SK-N-SH (cell line): ENCODE data around the gene PAMR1. TPM values are rescaled to one million over a fixed set of nuclear protein-coding genes. Genes with fewer than 3 reads are reported as not detected.

Source experiments
- CTCF ChIA-PET: fragments of 300-600, 350-600 bp; formaldehyde crosslinking; extraction: SDS; loops from one replicate; lab custom pipeline; 2021; lab: Yijun Ruan, JAX
- POLR2A ChIA-PET: fragments of 350-600 bp; sonication (Branson Sonifier 250); formaldehyde crosslinking; extraction: SDS; loops from one replicate; lab custom pipeline; 2020; ENCODE audit warnings: antibody characterized with exemption, inconsistent platforms; lab: Yijun Ruan, JAX
- DNase-seq: peaks from one replicate; pipeline ENCODE4 v3.0.0; 2012
- H2AFZ ChIP-seq: fragments of 200-600 bp; sonication (generic); 2 replicates; pipeline ENCODE4 v1.8.1; 2016; ENCODE audit warnings: antibody characterized with exemption, mild to moderate bottlenecking, low read depth
- H3F3A ChIP-seq: fragments of 200-600 bp; sonication (generic); replicated peaks from 2 replicates; pipeline ENCODE3; 2016; ENCODE audit warnings: antibody characterized with exemption, mild to moderate bottlenecking; ENCODE audit not compliant: insufficient read depth
- H3K27ac ChIP-seq, 2 experiments: fragments of 200-500 bp in 1 of 2; fragments of 200-600 bp in 1 of 2; sonication (Bioruptor generic) in 1 of 2; sonication (generic), shearing (Covaris generic) in 1 of 2; 2 replicates each; pipeline versions ENCODE4 v1.5.1 to v1.6.1; 2014 to 2016; ENCODE audit warnings: low read depth in 2 of 2, inconsistent platforms in 1 of 2, low read length in 1 of 2, mild to moderate bottlenecking in 1 of 2, mixed read lengths in 1 of 2
- H3K27me3 ChIP-seq: fragments of 200-600 bp; sonication (generic), shearing (Covaris generic); 2 replicates; pipeline ENCODE4 v1.6.1; 2016; ENCODE audit warnings: mixed run types; ENCODE audit not compliant: insufficient read depth
- H3K36me3 ChIP-seq, 2 experiments: fragments of 200-500 bp in 1 of 2; fragments of 200-600 bp in 1 of 2; sonication (Bioruptor generic) in 1 of 2; sonication (generic) in 1 of 2; replicated peaks in 1 of 2; 2 replicates each; pipeline versions ENCODE3 to v1.5.1; 2014 to 2016; ENCODE audit warnings: low read length in 1 of 2, mild to moderate bottlenecking in 1 of 2; ENCODE audit not compliant: insufficient read depth in 2 of 2, control insufficient read depth in 1 of 2
- H3K4me1 ChIP-seq, 2 experiments: fragments of 200-500 bp in 1 of 2; fragments of 200-600 bp in 1 of 2; sonication (Bioruptor generic) in 1 of 2; sonication (generic), shearing (Covaris generic) in 1 of 2; 2 replicates each; pipeline versions ENCODE4 v1.5.1 to v1.6.1; 2014 to 2016; ENCODE audit warnings: low read depth in 1 of 2, low read length in 1 of 2, mixed run types in 1 of 2; ENCODE audit not compliant: insufficient read depth in 2 of 2, control insufficient read depth in 1 of 2
- H3K4me2 ChIP-seq: fragments of 200-600 bp; sonication (generic), shearing (Covaris generic); 2 replicates; pipeline ENCODE4 v1.6.1; 2017; ENCODE audit warnings: mixed run types
- H3K4me3 ChIP-seq, 2 experiments: fragments of 200-500 bp in 1 of 2; fragments of 200-600 bp in 1 of 2; sonication (Bioruptor generic) in 1 of 2; sonication (generic), shearing (Covaris generic) in 1 of 2; 2 replicates each; pipeline versions ENCODE4 v1.5.1 to v1.8.1; 2014 to 2016; ENCODE audit warnings: low read depth in 2 of 2, inconsistent platforms in 1 of 2, low read length in 1 of 2, mild to moderate bottlenecking in 1 of 2, mixed read lengths in 1 of 2, moderate library complexity in 1 of 2
- H3K79me2 ChIP-seq: fragments of 200-600 bp; sonication (generic); 2 replicates; pipeline ENCODE4 v1.8.1; 2017; ENCODE audit warnings: mild to moderate bottlenecking; ENCODE audit not compliant: insufficient read depth
- H3K9ac ChIP-seq: fragments of 200-600 bp; sonication (generic); 2 replicates; pipeline ENCODE4 v1.6.1; 2017; ENCODE audit warnings: mixed run types
- H3K9me2 ChIP-seq: fragments of 200-600 bp; sonication (generic); 2 replicates; pipeline ENCODE4 v1.6.1; 2017; ENCODE audit warnings: mixed run types
- H3K9me3 ChIP-seq: fragments of 200-600 bp; sonication (generic); 2 replicates; pipeline ENCODE4 v1.6.1; 2017; ENCODE audit warnings: mixed run types, mild to moderate bottlenecking, moderate library complexity
- H4K20me1 ChIP-seq: fragments of 200-600 bp; sonication (generic); 2 replicates; pipeline ENCODE4 v1.6.1; 2017; ENCODE audit warnings: mild to moderate bottlenecking, mixed run types; ENCODE audit not compliant: insufficient read depth
- EP300 ChIP-seq, 2 experiments: IDR thresholded peaks; 2 replicates each; pipeline versions ENCODE4 v1.4.0 to v1.6.1; 2012; ENCODE audit warnings: borderline replicate concordance in 1 of 2, low read depth in 1 of 2, low read length in 1 of 2
- EZH2phosphoT487 ChIP-seq: fragments of 200-600 bp; sonication (generic); IDR thresholded peaks from 2 replicates; pipeline ENCODE4 v1.6.1; 2017; ENCODE audit warnings: low read depth, mixed run types, mild to moderate bottlenecking, antibody characterized with exemption, moderate library complexity, borderline replicate concordance
- FOXM1 ChIP-seq: IDR thresholded peaks from 2 replicates; pipeline ENCODE4 v1.4.0; 2012; ENCODE audit warnings: low read depth, mild to moderate bottlenecking
- GABPA ChIP-seq: IDR thresholded peaks from 2 replicates; pipeline ENCODE4 v1.4.0; 2012; ENCODE audit warnings: low read depth, mild to moderate bottlenecking
- GATA2 ChIP-seq: sonication (generic); formaldehyde crosslinking; IDR thresholded peaks from 2 replicates; pipeline ENCODE4 v1.5.0; 2020; ENCODE audit warnings: mild to moderate bottlenecking, missing genetic modification reagents
- JUND ChIP-seq: IDR thresholded peaks from 2 replicates; pipeline ENCODE4 v1.4.0; 2012
- MEF2A ChIP-seq: IDR thresholded peaks from 2 replicates; pipeline ENCODE4 v1.4.0; 2012; ENCODE audit warnings: low read depth, borderline replicate concordance
- POLR2AphosphoS5 ChIP-seq: IDR thresholded peaks from 2 replicates; pipeline ENCODE4 v1.6.1; 2012; ENCODE audit warnings: low read depth, low read length
- RCOR1 ChIP-seq: fragments of 150-350 bp; IDR thresholded peaks from 2 replicates; pipeline ENCODE4 v1.6.1; 2017; ENCODE audit warnings: antibody characterized with exemption, low read length
- SIN3A ChIP-seq: IDR thresholded peaks from 2 replicates; pipeline ENCODE4 v1.6.1; 2012; ENCODE audit warnings: low read depth, mild to moderate bottlenecking, low read length, moderate library complexity, borderline replicate concordance
- SMC3 ChIP-seq: IDR thresholded peaks from 2 replicates; pipeline ENCODE4 v1.6.1; 2012; ENCODE audit warnings: low read depth, low read length, improper control_type of control experiment
- YY1 ChIP-seq: IDR thresholded peaks from 2 replicates; pipeline ENCODE4 v1.4.0; 2012; ENCODE audit warnings: low read depth, mild to moderate bottlenecking
- WGBS: methylation state at CpG from one replicate; pipeline ENCODE4 v1.1.6; 2017; ENCODE audit warnings: low lambda C conversion rate; 5-methylcytosine and 5-hydroxymethylcytosine counted together
- polyA plus RNA-seq, 3 experiments: library from polyadenylated mRNA; depleted of rRNA; stranded (reverse); fragments of >200 nt; gene quantifications; 2 replicates each; pipeline ENCODE4 v1.2.3, GENCODE V29; 2012
- TF ChIP-seq, protein P1 (sequence below): fragments of 150-350 bp; IDR thresholded peaks from 2 replicates; pipeline ENCODE4 v1.6.1; 2017; ENCODE audit warnings: antibody characterized with exemption, low read length, low read depth, borderline replicate concordance
- TF ChIP-seq, protein P2 (sequence below): IDR thresholded peaks from 2 replicates; pipeline ENCODE4 v1.4.0; 2012; ENCODE audit warnings: low read depth, borderline replicate concordance
- TF ChIP-seq, protein P3 (sequence below): IDR thresholded peaks from 2 replicates; pipeline ENCODE4 v1.4.0; 2012; ENCODE audit warnings: low read depth
- TF ChIP-seq, protein P4 (sequence below): IDR thresholded peaks from 2 replicates; pipeline ENCODE4; 2012

PAMR1 gene
- polyA plus RNA-seq, 1 of the 3 experiments (the other 2 are of a cell fraction) = 0.31 TPM

DNA sequence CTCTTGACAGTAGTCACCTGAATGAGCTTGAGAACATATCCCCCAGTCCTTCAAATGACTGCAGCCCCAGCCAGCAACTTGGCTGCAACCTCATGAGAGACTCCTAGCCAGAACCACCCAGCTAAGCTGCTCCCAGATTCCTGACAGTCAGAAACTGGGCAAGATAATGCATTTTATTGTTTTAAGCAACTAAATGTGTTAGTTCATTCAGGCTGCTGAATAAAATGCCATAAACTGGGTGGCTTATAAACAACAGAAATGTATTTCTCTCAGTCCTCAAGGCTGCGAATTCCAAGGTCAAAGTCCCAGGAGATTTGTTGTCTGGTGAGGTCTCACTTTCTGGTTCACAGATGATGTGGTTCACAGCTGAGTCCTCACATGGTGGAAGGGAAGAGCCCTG, 5.8 kb upstream of the PAMR1 start:
- Histone ChIP-seq H3K4me3 (no peak overlapping the region), H3K9ac (no peak overlapping the region), H4K20me1 (no peaks in the 10 kb centered on the region), H3F3A (peaks cover 23% of the 10 kb centered on the region), H3K9me2 (no peaks in the 10 kb centered on the region), H3K79me2 (no peaks in the 10 kb centered on the region), H3K4me1 (peaks cover 15 to 18% of the 10 kb centered on the region in 2 experiments), H3K27me3 (no peaks in the 10 kb centered on the region), H3K9me3 (no peaks in the 10 kb centered on the region), H3K36me3 (no peaks in the 10 kb centered on the region), H3K4me2 (peak overlapping the region; percentile 62; the same call in 1 of the 2 replicates), H2AFZ (no peak overlapping the region; the same call in 1 of the 2 replicates), H3K27ac (peak overlapping the region in 1 of 2 experiments; percentile 87; a peak in 3 of 4 replicates)
- POLR2A ChIA-PET = no interaction called here
- TF ChIP-seq FOXM1 (no peak), JUND (no peak), EZH2phosphoT487 (no peak), YY1 (no peak), RCOR1 (no peak), MEF2A (no peak), SMC3 (no peak), POLR2AphosphoS5 (no peak), GABPA (no peak), GATA2 (no peak), SIN3A (no peak), EP300 (IDR thresholded peaks at IDR 0.05; ENCODE audit: borderline replicate concordance in 1 of 2, low read depth in 1 of 2, low read length in 1 of 2) (no peak)
- TF ChIP-seq, protein P1, sequence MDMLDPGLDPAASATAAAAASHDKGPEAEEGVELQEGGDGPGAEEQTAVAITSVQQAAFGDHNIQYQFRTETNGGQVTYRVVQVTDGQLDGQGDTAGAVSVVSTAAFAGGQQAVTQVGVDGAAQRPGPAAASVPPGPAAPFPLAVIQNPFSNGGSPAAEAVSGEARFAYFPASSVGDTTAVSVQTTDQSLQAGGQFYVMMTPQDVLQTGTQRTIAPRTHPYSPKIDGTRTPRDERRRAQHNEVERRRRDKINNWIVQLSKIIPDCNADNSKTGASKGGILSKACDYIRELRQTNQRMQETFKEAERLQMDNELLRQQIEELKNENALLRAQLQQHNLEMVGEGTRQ = no peak
- TF ChIP-seq, protein P2, sequence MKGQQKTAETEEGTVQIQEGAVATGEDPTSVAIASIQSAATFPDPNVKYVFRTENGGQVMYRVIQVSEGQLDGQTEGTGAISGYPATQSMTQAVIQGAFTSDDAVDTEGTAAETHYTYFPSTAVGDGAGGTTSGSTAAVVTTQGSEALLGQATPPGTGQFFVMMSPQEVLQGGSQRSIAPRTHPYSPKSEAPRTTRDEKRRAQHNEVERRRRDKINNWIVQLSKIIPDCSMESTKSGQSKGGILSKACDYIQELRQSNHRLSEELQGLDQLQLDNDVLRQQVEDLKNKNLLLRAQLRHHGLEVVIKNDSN = no peak
- TF ChIP-seq, protein P3, sequence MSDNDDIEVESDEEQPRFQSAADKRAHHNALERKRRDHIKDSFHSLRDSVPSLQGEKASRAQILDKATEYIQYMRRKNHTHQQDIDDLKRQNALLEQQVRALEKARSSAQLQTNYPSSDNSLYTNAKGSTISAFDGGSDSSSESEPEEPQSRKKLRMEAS = no peak
- TF ChIP-seq, protein P4, sequence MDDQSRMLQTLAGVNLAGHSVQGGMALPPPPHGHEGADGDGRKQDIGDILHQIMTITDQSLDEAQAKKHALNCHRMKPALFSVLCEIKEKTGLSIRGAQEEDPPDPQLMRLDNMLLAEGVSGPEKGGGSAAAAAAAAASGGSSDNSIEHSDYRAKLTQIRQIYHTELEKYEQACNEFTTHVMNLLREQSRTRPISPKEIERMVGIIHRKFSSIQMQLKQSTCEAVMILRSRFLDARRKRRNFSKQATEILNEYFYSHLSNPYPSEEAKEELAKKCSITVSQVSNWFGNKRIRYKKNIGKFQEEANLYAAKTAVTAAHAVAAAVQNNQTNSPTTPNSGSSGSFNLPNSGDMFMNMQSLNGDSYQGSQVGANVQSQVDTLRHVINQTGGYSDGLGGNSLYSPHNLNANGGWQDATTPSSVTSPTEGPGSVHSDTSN = no peak
- CTCF ChIA-PET = interaction anchor here (1.9 to 3.9 kb wide), 2 partner anchors 44 to 46 kb away, joined by 6 to 13 read pairs; no protein-coding TSS in a partner anchor
- 91% methylated on average over 1 of the region's 1 CpG for WGBS
- DNase-seq = no peak
